GM10248 (cell line): ENCODE results near the gene FAM53B.

Experiments used
- CTCF ChIA-PET: fragments of 300-600 bp; sonication (Branson Sonifier 250); formaldehyde crosslinking; extraction: SDS; loops from one replicate; lab custom pipeline; 2021; ENCODE audit warnings: antibody characterized with exemption; lab: Yijun Ruan, JAX
- POLR2A ChIA-PET: fragments of 350-650 bp; sonication (Branson Sonifier 250); formaldehyde crosslinking; extraction: SDS; loops from one replicate; lab custom pipeline; 2020; ENCODE audit warnings: antibody characterized with exemption; lab: Yijun Ruan, JAX
- DNase-seq: peaks from one replicate; pipeline ENCODE4 v3.0.0; 2012; ENCODE audit errors: extremely low spot score
- CTCF ChIP-seq: IDR thresholded peaks from 2 replicates; pipeline ENCODE4 v1.5.1; 2012; ENCODE audit warnings: mild to moderate bottlenecking, low read depth; ENCODE audit errors: extremely low read depth, missing control alignments, control extremely low read depth

FAM53B gene

GRCh38 chr10:124648738-124649137 lies 95.4 kb downstream of the FAM53B start:
- TF ChIP-seq CTCF, result no peak
- ChIA-PET CTCF (interaction anchor here (0.8 to 3.8 kb wide), 10 partner anchors 13 to 178 kb away, joined by 3 to 29 read pairs (median 4); no protein-coding TSS in a partner anchor), POLR2A (no interaction called here)
- no peak for DNase-seq

- ChIA-PET CTCF (interaction anchor here (0.9 to 3.8 kb wide), 13 partner anchors 9 to 179 kb away, joined by 3 to 29 read pairs (median 4); no protein-coding TSS in a partner anchor), POLR2A (no interaction called here)
- DNase-seq, result no peak
- no peak for TF ChIP-seq CTCF
These were observed 96.1 kb downstream of the FAM53B start for GRCh38 chr10:124648131-124648475.

GRCh38 chr10:124647421-124648130 lies 96.6 kb downstream of the FAM53B start:
- CTCF ChIA-PET, result interaction anchor here (0.9 to 3.8 kb wide), 12 partner anchors 8 to 180 kb away, joined by 3 to 29 read pairs (median 4); no protein-coding TSS in a partner anchor
- DNase-seq, result peak; percentile 76

GRCh38 chr10:124646483-124647352 lies 97.5 kb downstream of the FAM53B start:
- POLR2A ChIA-PET, result no interaction called here
- CTCF ChIA-PET, result interaction anchor here (0.7 to 3.8 kb wide), 10 partner anchors 10 to 106 kb away, joined by 3 to 29 read pairs (median 3); no protein-coding TSS in a partner anchor
- DNase-seq, result no peak
- no peak for TF ChIP-seq CTCF

More at GRCh38 chr10:124647421-124648130, 96.6 kb downstream of the FAM53B start:
- POLR2A ChIA-PET, result no interaction called here
- TF ChIP-seq CTCF, result peak; percentile 32

GRCh38 chr10:124645467-124646095 lies 98.6 kb downstream of the FAM53B start:
- ChIA-PET CTCF (interaction anchor here (0.7 to 0.8 kb wide), 2 partner anchors 8 to 95 kb away, joined by 3 read pairs; no protein-coding TSS in a partner anchor), POLR2A (no interaction called here)
- TF ChIP-seq CTCF, result no peak
- no peak for DNase-seq
